ENCODE results near the gene COL1A2. TPM values are rescaled to one million over a fixed set of nuclear protein-coding genes. Genes with fewer than 3 reads are reported as not detected.

COL1A2 gene
- total RNA-seq, 1 experiment from 2014 or later, result 3.0 TPM

DNA sequence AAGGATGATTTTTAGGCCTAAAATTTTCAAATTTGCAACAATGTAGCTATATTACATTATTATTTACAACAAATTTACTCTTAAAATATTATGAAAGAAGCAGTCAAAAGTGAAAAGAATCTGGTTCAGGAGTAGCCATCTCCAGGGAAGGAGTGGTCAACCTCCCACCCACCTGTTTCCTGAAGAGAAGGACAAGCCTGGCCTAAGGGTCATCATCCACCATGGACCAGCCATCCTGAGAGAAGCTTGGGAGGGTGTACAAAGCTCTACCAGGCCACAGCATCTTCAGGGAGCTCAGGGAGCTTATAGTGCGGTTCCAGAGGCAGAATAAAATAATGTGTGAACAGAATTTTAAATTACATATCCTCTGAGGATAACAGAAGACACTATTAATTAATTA lies 38.1 kb downstream of the COL1A2 start (continued):
- TF ChIP-seq EZH2 (IDR thresholded peaks at IDR 0.05) (no peak), SP1 (IDR thresholded peaks at IDR 0.05; ENCODE audit: low read depth) (no peak), POLR2A (IDR thresholded peaks at IDR 0.05; ENCODE audit: borderline replicate concordance, extremely low read depth, insufficient read depth, insufficient read length) (no peak), EGR1 (IDR thresholded peaks at IDR 0.05; ENCODE audit: low read depth) (no peak), CEBPB (IDR thresholded peaks at IDR 0.05; ENCODE audit: low read depth) (no peak)

DNA sequence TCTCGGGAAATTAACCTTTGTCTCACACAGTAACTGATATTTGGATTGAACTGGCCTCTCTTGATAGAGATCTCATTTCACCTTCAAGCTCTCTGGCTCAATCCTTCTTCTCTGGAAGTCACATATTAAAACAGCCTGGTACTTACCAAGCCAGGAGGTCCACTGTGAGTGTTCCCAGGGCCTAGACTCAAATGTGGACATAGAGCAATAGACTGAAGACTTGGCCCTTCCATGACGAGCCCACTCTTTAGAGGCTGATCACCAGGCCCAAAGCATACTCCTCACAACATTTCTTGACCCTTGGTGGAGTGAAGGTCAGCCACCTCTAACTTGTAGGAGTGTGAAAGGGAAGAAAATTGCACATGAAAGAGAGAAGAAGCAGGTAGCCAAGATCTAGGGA lies 38.5 kb downstream of the COL1A2 start:
- no peaks in the 10 kb centered on the region for H3K36me3 ChIP-seq (ENCODE audit: control insufficient read depth in 1 of 2, insufficient read depth in 2 of 2, low read length in 2 of 2)
- H3K4me1 ChIP-seq (ENCODE audit: control insufficient read depth in 1 of 2, insufficient read depth in 2 of 2, low read length in 2 of 2), result 0 out of 4 replicates have a peak, but pooled peaks cover 0 to 3% of the 10 kb centered on the region in 2 experiments
- H3K4me3 ChIP-seq (replicated peaks in 1 of 2; ENCODE audit: low read depth in 1 of 2, low read length in 2 of 2), result no peak overlapping the region
- no peak for DNase-seq (ENCODE audit: low read depth, low spot score)
- H4K20me1 ChIP-seq (ENCODE audit: insufficient read depth), result no peaks in the 10 kb centered on the region
- H3K27ac ChIP-seq (ENCODE audit: low read depth, low read length), result no peak overlapping the region
- H3K27me3 ChIP-seq (ENCODE audit: insufficient read depth, low read length), result no peaks in the 10 kb centered on the region
- ChIA-PET RAD21 (ENCODE audit: low non-redundant PET in 1 of 2, low total read pairs in 2 of 2, uncharacterized antibody in 2 of 2, unreplicated experiment in 2 of 2) (no interaction called here), CTCF (interaction anchor here (0.6 to 1.8 kb wide), 2 partner anchors 144 to 1002 kb away, joined by 3 to 10 read pairs; no protein-coding TSS in a partner anchor), POLR2A (no interaction called here)
- intact Hi-C loops (cut with micrococcal nuclease), result no loop called here
- TF ChIP-seq EGR1 (IDR thresholded peaks at IDR 0.05; ENCODE audit: low read depth), result no peak
- TF ChIP-seq, protein P1, sequence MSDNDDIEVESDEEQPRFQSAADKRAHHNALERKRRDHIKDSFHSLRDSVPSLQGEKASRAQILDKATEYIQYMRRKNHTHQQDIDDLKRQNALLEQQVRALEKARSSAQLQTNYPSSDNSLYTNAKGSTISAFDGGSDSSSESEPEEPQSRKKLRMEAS (IDR thresholded peaks at IDR 0.05), result no peak
- TF ChIP-seq SIN3A (IDR thresholded peaks at IDR 0.05; ENCODE audit: low read depth), result no peak
- no peak for TF ChIP-seq FOSL1 (IDR thresholded peaks at IDR 0.05; ENCODE audit: low read depth)
- TF ChIP-seq JUND (IDR thresholded peaks at IDR 0.05), result no peak
- no peak for TF ChIP-seq EZH2 (IDR thresholded peaks at IDR 0.05)
- TF ChIP-seq, protein P2, sequence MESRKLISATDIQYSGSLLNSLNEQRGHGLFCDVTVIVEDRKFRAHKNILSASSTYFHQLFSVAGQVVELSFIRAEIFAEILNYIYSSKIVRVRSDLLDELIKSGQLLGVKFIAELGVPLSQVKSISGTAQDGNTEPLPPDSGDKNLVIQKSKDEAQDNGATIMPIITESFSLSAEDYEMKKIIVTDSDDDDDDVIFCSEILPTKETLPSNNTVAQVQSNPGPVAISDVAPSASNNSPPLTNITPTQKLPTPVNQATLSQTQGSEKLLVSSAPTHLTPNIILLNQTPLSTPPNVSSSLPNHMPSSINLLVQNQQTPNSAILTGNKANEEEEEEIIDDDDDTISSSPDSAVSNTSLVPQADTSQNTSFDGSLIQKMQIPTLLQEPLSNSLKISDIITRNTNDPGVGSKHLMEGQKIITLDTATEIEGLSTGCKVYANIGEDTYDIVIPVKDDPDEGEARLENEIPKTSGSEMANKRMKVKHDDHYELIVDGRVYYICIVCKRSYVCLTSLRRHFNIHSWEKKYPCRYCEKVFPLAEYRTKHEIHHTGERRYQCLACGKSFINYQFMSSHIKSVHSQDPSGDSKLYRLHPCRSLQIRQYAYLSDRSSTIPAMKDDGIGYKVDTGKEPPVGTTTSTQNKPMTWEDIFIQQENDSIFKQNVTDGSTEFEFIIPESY (IDR thresholded peaks at IDR 0.05; ENCODE audit: extremely low read depth, insufficient replicate concordance, low read length), result no peak
- TF ChIP-seq, protein P3, sequence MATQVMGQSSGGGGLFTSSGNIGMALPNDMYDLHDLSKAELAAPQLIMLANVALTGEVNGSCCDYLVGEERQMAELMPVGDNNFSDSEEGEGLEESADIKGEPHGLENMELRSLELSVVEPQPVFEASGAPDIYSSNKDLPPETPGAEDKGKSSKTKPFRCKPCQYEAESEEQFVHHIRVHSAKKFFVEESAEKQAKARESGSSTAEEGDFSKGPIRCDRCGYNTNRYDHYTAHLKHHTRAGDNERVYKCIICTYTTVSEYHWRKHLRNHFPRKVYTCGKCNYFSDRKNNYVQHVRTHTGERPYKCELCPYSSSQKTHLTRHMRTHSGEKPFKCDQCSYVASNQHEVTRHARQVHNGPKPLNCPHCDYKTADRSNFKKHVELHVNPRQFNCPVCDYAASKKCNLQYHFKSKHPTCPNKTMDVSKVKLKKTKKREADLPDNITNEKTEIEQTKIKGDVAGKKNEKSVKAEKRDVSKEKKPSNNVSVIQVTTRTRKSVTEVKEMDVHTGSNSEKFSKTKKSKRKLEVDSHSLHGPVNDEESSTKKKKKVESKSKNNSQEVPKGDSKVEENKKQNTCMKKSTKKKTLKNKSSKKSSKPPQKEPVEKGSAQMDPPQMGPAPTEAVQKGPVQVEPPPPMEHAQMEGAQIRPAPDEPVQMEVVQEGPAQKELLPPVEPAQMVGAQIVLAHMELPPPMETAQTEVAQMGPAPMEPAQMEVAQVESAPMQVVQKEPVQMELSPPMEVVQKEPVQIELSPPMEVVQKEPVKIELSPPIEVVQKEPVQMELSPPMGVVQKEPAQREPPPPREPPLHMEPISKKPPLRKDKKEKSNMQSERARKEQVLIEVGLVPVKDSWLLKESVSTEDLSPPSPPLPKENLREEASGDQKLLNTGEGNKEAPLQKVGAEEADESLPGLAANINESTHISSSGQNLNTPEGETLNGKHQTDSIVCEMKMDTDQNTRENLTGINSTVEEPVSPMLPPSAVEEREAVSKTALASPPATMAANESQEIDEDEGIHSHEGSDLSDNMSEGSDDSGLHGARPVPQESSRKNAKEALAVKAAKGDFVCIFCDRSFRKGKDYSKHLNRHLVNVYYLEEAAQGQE (IDR thresholded peaks at IDR 0.05; ENCODE audit: low read depth), result no peak
- no peak for TF ChIP-seq POLR2A (IDR thresholded peaks at IDR 0.05; ENCODE audit: borderline replicate concordance, extremely low read depth, insufficient read depth, insufficient read length)
- no peak for TF ChIP-seq ZFX (IDR thresholded peaks at IDR 0.05)
- no peak for TF ChIP-seq YY1 (IDR thresholded peaks at IDR 0.05; ENCODE audit: extremely low read depth, insufficient replicate concordance, low read depth, low read length)
- no peak for TF ChIP-seq CEBPB (IDR thresholded peaks at IDR 0.05; ENCODE audit: low read depth)
- no peak for TF ChIP-seq RAD21 (IDR thresholded peaks at IDR 0.05; ENCODE audit: low read depth)
- no peak for TF ChIP-seq SRF (IDR thresholded peaks at IDR 0.05; ENCODE audit: low read depth)
- TF ChIP-seq ELF1 (IDR thresholded peaks at IDR 0.05; ENCODE audit: borderline replicate concordance, low read depth), result no peak
- H2AFZ ChIP-seq (ENCODE audit: low read depth, low read length, poor library complexity, severe bottlenecking), result no peak overlapping the region
- H3K79me2 ChIP-seq (ENCODE audit: insufficient read depth, low read length), result no peaks in the 10 kb centered on the region
- H3K9ac ChIP-seq (ENCODE audit: low read length), result no peak overlapping the region
- no peaks in the 10 kb centered on the region; the same call in 1 of the 2 replicates for H3K9me2 ChIP-seq (ENCODE audit: insufficient read depth)
- ATAC-seq, result no peak
- H3K9me3 ChIP-seq (ENCODE audit: control insufficient read depth in 1 of 2, insufficient read depth in 1 of 2, low read depth in 1 of 2, low read length in 2 of 2), result no peaks in the 10 kb centered on the region
- no peak overlapping the region for H3K4me2 ChIP-seq (ENCODE audit: low read length)
- no TSS peak for BruUV-seq (replicated peaks)

Measured in HCT116 (cell line).